Stimulated activated naive CD4-positive, alpha-beta T cell (primary cell): ENCODE measurements around the gene KCNQ1.

ENCODE experiments used
- DNase-seq, 6 experiments: peaks; one replicate each; lab custom pipeline; 2025; lab: John Stamatoyannopoulos, UW

KCNQ1 gene

GRCh38 chr11:2808850-2809846 is 364.3 kb downstream of the KCNQ1 start:
- no peak for DNase-seq

GRCh38 chr11:2809854-2810253 is 365.0 kb downstream of the KCNQ1 start:
- DNase-seq: no peak

DNA sequence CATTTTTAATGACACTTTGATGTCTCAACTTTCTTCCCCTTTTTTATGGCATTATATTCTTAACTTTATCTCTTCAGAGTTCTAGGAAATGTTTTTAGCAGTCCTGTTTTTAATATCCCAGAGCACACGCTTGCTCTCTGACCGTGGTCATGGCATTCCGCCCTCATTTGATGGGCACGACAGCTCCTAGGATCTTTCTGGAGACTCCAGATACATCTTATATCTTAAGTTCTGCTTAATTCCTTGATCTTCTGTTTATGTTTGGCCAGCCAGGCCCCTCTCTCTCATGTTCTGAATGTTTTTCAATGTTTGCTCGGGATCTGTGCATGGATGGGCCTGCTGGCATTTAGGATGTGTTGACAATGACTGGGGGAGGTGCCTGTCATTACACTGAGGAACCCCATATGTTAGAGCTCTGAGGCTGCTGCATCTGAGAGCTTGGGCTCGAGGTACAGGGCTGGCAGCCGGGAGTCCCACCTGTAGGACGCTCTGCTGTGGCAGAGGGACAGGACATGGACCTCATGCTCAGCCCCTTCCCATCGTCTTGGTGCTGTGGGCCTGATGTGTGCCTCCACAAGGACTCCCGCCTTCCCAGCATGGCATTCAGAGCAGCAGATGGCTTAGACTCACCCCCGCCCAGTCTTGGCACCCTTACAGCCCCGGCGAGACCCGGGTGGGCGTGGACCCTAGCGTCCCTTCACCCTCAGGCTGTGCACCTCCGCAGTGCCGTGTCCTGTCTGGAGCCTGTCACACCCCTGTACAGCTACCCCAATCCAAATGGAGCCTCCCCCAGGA is 365.8 kb downstream of the KCNQ1 start:
- no peak for DNase-seq

GRCh38 chr11:2811206-2812091 is 366.6 kb downstream of the KCNQ1 start:
- DNase-seq: no peak

GRCh38 chr11:2812371-2812991 is 367.7 kb downstream of the KCNQ1 start:
- no peak for DNase-seq

DNA sequence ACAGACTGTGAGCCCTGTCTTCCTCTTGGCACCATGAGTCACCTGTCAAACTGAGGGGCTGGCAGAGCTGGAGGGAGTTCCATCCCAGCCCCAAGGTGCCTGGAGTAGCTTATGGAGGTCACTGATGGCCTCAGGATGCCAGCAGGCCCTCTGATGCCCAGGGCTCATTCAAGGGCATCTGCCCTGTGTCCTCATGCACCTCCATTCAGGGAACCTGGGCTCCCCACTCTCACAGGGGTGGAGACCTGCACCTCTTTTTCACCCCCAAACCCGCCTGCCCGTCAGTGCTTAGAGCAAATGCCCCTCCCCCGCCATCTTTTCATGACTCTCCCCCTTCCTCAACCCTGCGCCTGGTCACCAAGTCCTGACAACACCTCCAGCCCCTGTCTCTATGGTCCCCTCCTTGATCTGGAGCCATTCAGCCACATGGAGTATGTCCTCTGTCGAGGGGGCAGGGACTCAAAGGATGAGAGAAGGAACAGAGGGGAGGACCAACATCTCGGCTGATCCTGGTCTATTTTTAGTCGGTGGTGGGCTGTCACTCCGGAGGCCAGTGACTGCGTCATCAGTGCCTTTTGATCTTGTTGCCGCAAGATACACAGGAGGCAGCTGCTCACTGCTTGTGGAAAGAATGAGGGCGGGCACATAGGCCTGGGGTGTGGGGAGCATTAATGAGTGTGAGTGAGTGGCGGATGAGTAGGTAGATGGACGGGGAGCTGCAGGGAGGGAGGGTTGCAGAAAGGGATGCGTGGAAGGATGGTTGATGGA is 368.5 kb downstream of the KCNQ1 start:
- DNase-seq: no peak

GRCh38 chr11:2813968-2814367 is 369.2 kb downstream of the KCNQ1 start:
- no peak for DNase-seq

DNA sequence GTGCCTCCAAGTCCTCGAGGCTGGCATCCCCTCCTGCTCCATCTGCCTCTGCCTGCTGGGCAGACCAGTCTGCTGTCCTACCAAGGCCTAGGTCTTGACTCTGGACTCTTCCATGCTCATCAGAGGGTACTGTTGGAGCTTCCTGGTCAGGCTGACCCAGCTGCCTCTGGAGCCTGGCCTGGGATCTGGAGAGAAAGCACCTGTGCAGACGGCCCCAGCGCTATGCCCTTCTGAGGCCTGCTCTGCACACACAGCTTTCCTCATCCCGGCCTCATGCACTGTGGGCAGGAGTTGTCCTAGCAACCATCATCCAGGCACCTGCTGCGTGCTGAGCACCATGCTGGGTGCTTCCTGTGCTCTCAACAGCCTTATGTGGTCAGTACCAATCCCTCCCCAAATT is 369.9 kb downstream of the KCNQ1 start:
- no peak for DNase-seq

DNA sequence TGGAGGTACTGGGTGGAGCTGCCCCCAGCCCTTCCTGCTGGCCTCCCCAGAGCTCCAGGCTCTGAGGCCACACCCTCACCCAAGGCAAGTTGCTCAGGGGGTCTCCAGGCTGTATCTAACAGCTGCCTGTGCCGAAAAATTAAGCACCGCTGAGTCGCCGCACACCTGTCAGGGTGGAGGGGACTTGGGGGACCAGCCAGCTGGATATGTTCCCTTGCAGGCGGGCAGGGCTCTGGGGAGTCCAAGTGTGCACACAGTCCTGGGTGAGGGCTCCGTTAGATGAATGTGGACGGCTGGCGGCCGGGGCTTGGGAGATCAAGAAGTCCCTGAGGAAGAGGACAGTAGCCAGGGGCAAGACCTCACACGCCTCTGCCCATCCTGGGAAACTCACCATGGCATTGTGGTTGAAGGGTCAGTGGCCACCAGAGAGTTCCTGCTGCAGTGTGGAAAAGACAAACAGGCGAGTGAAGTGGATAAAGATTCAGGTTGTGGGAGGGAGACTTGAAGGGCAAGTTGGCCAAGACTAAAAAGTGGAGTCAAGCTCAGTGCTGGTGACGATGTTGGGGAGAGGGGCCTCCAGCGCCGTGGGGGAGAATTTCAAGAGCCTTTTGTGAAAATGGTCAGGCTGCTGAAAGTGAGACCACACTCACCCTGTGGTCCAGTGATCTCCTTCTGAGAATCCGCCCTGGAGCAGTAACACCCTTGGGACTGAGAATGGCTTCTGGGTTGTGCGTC is 371.1 kb downstream of the KCNQ1 start:
- no peak for DNase-seq

- no peak for DNase-seq
These were observed 371.7 kb downstream of the KCNQ1 start for GRCh38 chr11:2816523-2816922.

GRCh38 chr11:2816941-2817421 is 372.2 kb downstream of the KCNQ1 start:
- DNase-seq: no peak

DNA sequence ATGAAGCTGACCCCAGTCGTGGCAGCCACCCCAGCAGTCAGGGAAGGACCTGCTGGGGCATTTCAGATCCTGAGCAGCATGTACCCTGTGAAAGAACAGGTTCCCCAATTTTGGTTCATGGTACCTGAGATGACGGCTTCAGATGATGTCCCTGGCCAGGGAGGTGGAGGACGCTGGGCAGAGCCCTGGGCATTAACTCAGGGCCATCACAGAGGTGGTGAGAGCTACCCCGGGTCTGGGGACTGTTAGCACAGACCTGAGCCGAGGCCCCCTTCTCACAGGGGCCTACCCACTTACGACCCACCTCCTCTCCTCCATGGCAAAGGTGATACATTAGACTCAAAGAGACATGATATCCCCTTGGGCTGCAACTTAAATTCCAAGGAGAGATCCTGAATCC is 372.6 kb downstream of the KCNQ1 start:
- no peak for DNase-seq

DNA sequence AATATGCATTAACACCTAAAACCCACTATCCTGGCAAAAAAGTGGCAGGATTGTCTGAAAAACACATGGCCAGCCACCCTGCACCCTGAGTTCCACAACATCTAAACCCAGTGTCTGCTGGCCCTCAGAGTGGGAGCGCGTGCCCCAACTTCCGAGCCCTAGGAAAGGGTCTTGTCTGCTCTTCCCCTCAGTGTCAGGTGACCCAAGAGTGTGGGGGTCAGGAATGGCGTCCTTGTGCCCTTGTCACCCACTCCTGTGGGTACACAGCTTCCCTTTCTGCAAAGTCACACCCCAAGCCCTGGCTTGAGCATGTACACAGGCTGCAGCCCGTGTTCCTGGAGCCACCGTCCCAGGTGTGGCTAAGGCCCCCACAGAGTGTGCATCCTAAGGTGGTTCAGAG is 373.2 kb downstream of the KCNQ1 start:
- no peak for DNase-seq

DNA sequence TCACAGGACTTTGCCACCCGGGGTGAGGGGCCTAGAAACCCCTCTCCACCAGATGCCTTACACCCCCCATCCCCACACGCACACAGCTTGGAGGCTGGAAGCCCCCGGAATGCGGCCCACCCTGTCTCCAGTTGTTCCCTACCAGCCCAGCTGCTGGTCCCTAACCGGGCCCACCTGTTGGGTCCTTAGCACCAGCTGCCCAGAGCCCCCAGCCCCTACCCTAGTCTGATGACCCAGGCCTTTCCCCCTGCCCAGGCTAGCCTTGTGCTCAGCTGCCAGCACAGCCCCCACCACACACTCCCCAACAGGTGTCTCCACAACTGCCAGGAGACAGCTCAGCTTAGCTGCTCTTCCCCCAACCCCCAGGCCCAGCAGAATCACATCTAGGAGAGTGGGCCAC is 373.7 kb downstream of the KCNQ1 start:
- no peak for DNase-seq

DNA sequence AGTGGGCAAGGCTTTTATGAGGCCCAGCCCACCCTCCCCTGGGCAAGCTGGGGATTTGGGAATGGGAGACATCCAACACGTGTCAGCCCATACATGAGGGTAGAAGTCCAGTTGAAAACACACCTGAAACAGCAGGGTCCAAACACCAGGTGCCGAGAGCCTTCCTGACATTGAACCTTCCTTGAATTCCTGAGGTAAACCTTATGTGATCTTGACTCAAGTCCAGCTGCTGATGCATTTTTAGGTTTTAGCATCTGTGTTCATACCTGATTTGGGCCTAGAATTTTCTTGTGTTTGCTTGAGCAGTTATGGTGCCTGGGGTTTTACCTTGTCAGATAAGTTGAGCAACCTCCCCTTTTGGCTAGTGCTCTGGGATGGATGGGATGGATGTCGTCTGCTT is 374.5 kb downstream of the KCNQ1 start:
- DNase-seq: no peak

DNA sequence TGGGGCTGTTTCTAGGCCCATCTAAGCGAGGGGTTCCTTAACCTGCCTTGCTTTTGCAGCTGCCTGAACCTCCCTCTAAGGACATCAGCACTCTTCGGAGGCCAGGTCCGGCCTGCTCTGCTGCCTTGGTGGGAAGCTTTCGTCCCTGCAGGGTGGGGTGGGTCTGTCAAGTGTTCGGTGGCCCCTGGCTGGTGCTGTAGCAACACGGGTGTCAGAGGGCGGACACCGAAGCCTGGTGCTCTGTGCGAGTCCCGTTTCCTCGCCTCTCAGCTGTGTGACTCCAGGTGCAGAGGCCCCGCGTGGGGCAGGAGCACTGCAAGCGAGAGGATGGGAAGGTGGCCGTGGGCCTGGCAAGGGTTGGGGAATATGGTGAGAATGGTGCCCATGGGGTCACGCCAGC is 376.2 kb downstream of the KCNQ1 start:
- no peak for DNase-seq

DNA sequence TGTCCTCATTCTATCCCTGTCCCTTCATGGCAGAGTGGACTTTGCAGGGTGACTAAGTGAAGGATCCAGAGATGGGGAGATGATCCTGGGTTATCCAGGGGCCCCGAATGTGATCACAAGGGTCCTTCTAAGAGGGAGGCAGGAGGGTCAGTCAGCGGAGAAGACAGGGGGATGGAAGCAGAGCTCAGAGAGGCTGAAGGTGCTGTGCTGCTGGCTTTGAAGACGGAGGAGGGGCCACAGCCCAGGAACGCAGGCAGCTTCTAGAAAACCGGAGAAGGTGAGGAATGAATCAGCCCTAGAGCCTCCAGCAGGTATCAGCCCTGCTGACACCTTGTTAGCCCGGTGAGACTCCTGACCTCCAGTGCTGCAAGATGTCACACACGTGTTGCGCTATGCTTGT is 377.1 kb downstream of the KCNQ1 start:
- DNase-seq: no peak

- DNase-seq: no peak
These were observed 380.0 kb downstream of the KCNQ1 start for GRCh38 chr11:2824851-2825250.

DNA sequence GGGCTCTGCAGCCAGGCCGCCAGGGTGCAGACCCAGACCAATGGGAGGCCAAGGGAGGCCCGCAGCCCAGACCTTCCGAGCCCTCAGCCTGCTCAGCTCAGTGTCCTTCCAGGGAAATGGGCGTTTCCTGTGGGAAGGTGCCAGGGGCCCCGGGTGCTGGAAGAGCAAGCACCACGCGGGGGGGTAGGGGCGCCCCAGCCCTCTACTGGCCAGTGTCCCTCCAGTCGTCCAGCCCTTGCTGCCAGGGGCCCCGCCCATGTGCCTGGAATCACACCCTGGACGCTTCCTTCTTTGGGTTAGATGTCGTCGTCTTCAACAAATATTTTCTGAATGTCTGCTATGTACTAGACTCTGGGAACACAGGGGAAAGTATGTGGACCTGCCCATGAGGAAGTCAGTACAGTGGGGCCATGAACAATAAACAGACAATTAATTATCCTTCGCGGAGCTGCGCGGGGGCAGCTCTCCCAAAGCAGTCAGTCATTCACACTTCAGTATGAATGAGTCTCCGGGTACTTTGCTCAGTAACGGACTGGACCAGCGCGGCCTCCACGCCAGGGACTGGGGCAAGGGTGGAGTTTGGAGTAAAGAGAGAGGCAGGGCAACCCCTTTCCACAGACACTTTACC is 380.6 kb downstream of the KCNQ1 start:
- no peak for DNase-seq
